ENCODE results near the gene FBXO4.
"Not testable (repeated sequence)": the region's sequence is repeated elsewhere in the genome, so short reads cannot be mapped to it uniquely, and the experiment has no call there.

Gene FBXO4

DNA sequence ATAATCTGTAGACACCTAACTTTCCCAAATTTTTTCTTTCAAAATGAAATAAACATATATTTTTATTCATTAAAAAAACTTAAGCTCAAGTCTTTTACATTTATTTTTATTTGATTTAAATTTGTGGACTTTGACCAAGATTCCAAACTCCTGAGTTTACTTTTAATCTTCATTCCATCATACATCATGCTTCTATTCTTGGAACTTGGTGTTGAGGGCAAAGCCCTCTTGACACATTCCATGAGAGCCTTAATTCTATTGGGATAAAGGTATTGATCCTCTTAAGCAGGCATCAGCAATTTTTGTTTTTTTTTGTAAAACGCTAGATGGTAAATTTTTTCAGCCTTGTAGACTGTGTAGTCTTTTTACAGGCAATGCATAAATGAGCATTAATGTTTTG lies 53.6 kb downstream of the FBXO4 start:
- no peak for DNase-seq (ENCODE audit: low read depth in 1 of 2, low spot score in 1 of 2)
- TF ChIP-seq SPI1 (IDR thresholded peaks at IDR 0.05; ENCODE audit: borderline replicate concordance, low read depth), result no peak
- no peak for TF ChIP-seq GABPA (IDR thresholded peaks at IDR 0.05; ENCODE audit: low read depth)
- TF ChIP-seq, protein P1, sequence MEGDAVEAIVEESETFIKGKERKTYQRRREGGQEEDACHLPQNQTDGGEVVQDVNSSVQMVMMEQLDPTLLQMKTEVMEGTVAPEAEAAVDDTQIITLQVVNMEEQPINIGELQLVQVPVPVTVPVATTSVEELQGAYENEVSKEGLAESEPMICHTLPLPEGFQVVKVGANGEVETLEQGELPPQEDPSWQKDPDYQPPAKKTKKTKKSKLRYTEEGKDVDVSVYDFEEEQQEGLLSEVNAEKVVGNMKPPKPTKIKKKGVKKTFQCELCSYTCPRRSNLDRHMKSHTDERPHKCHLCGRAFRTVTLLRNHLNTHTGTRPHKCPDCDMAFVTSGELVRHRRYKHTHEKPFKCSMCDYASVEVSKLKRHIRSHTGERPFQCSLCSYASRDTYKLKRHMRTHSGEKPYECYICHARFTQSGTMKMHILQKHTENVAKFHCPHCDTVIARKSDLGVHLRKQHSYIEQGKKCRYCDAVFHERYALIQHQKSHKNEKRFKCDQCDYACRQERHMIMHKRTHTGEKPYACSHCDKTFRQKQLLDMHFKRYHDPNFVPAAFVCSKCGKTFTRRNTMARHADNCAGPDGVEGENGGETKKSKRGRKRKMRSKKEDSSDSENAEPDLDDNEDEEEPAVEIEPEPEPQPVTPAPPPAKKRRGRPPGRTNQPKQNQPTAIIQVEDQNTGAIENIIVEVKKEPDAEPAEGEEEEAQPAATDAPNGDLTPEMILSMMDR (IDR thresholded peaks at IDR 0.05; ENCODE audit: insufficient read depth, low read length), result no peak
- TF ChIP-seq, protein P2, sequence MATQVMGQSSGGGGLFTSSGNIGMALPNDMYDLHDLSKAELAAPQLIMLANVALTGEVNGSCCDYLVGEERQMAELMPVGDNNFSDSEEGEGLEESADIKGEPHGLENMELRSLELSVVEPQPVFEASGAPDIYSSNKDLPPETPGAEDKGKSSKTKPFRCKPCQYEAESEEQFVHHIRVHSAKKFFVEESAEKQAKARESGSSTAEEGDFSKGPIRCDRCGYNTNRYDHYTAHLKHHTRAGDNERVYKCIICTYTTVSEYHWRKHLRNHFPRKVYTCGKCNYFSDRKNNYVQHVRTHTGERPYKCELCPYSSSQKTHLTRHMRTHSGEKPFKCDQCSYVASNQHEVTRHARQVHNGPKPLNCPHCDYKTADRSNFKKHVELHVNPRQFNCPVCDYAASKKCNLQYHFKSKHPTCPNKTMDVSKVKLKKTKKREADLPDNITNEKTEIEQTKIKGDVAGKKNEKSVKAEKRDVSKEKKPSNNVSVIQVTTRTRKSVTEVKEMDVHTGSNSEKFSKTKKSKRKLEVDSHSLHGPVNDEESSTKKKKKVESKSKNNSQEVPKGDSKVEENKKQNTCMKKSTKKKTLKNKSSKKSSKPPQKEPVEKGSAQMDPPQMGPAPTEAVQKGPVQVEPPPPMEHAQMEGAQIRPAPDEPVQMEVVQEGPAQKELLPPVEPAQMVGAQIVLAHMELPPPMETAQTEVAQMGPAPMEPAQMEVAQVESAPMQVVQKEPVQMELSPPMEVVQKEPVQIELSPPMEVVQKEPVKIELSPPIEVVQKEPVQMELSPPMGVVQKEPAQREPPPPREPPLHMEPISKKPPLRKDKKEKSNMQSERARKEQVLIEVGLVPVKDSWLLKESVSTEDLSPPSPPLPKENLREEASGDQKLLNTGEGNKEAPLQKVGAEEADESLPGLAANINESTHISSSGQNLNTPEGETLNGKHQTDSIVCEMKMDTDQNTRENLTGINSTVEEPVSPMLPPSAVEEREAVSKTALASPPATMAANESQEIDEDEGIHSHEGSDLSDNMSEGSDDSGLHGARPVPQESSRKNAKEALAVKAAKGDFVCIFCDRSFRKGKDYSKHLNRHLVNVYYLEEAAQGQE (IDR thresholded peaks at IDR 0.05; ENCODE audit: insufficient replicate concordance, low read depth), result no peak
- TF ChIP-seq POLR2AphosphoS5 (IDR thresholded peaks at IDR 0.05; ENCODE audit: low read depth), result no peak
- H3K27ac ChIP-seq (replicated peaks), result no peak overlapping the region
- H3K27me3 ChIP-seq (ENCODE audit: insufficient read depth, poor library complexity, severe bottlenecking), result no peaks in the 10 kb centered on the region
- no peak overlapping the region for H3K4me3 ChIP-seq (replicated peaks; ENCODE audit: insufficient read depth, low read length)

DNA sequence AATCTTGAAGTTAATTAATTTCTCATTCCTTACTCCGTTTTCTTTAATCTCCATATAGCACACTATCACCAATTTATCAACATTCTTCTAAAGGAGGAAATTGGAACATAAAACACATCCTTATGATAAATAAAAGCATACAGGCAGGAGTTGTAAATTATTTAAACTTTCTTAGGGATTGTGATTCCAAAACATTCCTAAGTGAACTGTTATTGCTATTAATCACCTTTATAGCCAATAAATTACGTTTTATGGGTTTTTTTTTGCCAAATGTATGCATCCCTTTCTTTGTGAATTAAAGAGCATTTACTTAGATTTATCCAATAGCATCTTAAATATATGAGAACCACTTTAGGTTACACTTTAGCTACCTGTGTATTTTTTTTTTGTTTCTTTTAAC lies 55.3 kb downstream of the FBXO4 start:
- no peak overlapping the region for H3K27ac ChIP-seq (replicated peaks)
- DNase-seq (ENCODE audit: low read depth in 1 of 2, low spot score in 1 of 2), result no peak
- no peak for TF ChIP-seq GABPA (IDR thresholded peaks at IDR 0.05; ENCODE audit: low read depth)
- H3K4me3 ChIP-seq (replicated peaks; ENCODE audit: insufficient read depth, low read length), result no peak overlapping the region
- no peaks in the 10 kb centered on the region for H3K27me3 ChIP-seq (ENCODE audit: insufficient read depth, poor library complexity, severe bottlenecking)

DNA sequence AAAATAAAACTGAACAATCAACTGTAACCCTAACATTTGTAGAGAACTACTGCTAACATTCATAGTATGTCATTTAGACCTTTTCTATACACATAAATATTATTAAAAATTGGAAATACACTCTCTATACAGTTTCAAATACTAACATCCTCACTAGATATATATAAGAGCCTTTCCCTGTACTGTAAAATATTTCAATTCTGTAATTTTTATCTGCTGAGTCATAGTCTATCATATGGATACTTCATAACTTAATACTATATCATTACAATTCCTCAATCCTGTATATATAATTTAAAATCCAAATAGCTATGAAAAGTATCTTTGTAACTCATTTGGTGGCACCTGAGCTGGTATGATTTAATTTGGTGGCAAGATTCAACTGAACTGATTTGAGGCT lies 55.8 kb downstream of the FBXO4 start:
- Histone ChIP-seq H3K27ac (replicated peaks) (no peak overlapping the region), H3K4me3 (replicated peaks; ENCODE audit: insufficient read depth, low read length) (no peak overlapping the region), H3K27me3 (ENCODE audit: insufficient read depth, poor library complexity, severe bottlenecking) (no peaks in the 10 kb centered on the region)
- no peak for TF ChIP-seq POLR2AphosphoS5 (IDR thresholded peaks at IDR 0.05; ENCODE audit: low read depth)
- DNase-seq (ENCODE audit: low read depth in 1 of 2, low spot score in 1 of 2), result no peak

DNA sequence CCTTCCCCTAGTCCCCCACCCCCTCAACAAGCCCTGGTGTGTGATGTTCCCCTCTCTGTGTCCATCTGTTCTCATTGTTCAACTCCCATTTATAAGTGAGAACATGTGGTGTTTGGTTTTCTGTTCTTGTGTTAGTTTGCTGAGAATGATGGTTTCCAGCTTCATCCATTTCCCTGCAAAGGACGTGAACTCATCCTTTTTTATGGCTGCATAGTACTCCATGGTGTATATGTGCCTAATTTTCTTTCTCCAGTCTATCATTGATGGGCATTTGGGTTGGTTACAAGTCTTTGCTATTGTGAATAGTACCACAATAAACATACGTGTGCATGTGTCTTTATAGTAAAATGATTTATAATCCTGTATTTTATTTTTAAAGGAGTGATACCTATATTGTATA lies 57.8 kb downstream of the FBXO4 start:
- not testable (repeated sequence) for H3K27ac ChIP-seq (replicated peaks); H3K4me3 ChIP-seq (replicated peaks; ENCODE audit: insufficient read depth, low read length); H3K27me3 ChIP-seq (ENCODE audit: insufficient read depth, poor library complexity, severe bottlenecking); DNase-seq (ENCODE audit: low read depth in 1 of 2, low spot score in 1 of 2)

DNA sequence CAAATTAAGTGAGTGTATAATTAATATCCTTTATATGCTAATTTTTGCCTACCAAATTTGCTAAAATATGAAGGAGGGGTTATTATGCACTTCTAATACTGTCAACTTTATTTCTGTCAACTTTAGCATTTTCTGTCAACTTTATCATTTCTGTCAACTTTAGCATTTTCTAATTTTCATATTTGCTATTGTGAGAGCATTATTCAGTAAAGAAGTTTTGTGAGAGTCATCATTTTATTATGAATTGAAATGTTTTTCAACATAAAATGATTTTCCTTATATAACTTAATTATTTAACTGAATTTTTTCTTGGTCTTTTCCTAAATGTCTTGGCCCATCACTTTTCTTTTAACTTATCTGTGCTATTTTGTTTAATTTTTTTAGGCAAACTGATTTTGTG lies 58.2 kb downstream of the FBXO4 start:
- Histone ChIP-seq H3K4me3 (replicated peaks; ENCODE audit: insufficient read depth, low read length) (no peak overlapping the region), H3K27me3 (ENCODE audit: insufficient read depth, poor library complexity, severe bottlenecking) (peaks cover 8% of the 10 kb centered on the region), H3K27ac (replicated peaks) (no peak overlapping the region)
- no peak for DNase-seq (ENCODE audit: low read depth in 1 of 2, low spot score in 1 of 2)
- TF ChIP-seq POLR2AphosphoS5 (IDR thresholded peaks at IDR 0.05; ENCODE audit: low read depth), result no peak

DNA sequence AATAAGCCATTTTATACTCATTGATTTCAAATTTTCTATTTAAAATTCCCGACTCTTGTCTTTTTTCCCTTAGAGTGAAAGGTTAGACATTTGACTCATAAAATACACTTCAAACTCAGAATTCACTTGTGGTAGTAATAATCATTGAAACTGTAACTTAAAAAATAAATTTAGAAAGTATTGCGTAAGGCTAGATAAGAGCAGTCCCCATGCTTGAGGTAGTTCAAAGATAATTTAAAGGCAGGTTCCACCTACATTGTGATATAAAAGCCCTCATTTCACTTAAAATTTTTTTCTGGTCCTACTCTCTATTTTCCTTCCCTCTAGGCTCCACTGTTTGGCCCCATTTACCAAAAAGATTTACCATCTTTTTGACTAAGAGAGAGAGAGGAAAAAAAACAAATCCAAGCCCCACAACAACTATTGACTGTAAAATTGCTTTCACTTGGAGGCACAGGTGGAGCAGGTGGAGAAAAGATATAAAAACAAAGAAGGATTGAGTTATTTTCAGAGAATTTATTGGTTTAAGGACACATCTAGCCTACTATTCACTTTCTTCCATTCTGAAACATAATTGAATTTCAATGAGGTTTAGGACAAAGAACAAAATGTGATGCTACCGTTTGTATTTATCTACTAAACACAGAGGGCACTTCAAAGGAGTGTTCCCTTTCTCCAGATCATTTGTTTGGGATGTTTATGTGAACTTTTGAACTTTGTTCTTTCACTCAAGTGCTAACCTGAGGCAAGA lies 61.0 kb downstream of the FBXO4 start:
- Histone ChIP-seq H3K27ac (replicated peaks) (no peak overlapping the region), H3K27me3 (ENCODE audit: insufficient read depth, poor library complexity, severe bottlenecking) (peaks cover 8% of the 10 kb centered on the region), H3K4me3 (replicated peaks; ENCODE audit: insufficient read depth, low read length) (no peak overlapping the region)
- DNase-seq (ENCODE audit: low read depth in 1 of 2, low spot score in 1 of 2), result no peak
- TF ChIP-seq SPI1 (IDR thresholded peaks at IDR 0.05; ENCODE audit: borderline replicate concordance, low read depth) (no peak), GABPA (IDR thresholded peaks at IDR 0.05; ENCODE audit: low read depth) (no peak)
